Vagina (tissue), 2 donors: ENCODE measurements around the gene NUMB. TPM values are rescaled to one million over a fixed set of nuclear protein-coding genes. Genes with fewer than 3 reads are reported as not detected.
A peak's percentile ranks its signal among the peaks of the same experiment; 100 is the strongest.

Experiments used
- DNase-seq, 2 donors: peaks; one replicate each; pipeline ENCODE4 v3.0.0-alpha.2; 2017; ENCODE audit errors: extremely low spot score in 2 of 2
- H3K27ac ChIP-seq: fragments of 200-600 bp; sonication (generic); one replicate; pipeline ENCODE4 v1.5.1; 2019
- H3K27me3 ChIP-seq: fragments of 200-600 bp; sonication (generic); one replicate; pipeline ENCODE4 v1.5.1; 2019
- H3K36me3 ChIP-seq, 2 donors: fragments of 200-600 bp; sonication (generic); one replicate each; pipeline ENCODE4 v1.5.1; 2017 to 2019
- H3K4me1 ChIP-seq: fragments of 200-600 bp; sonication (generic); one replicate; pipeline ENCODE4 v1.5.1; 2019
- H3K4me3 ChIP-seq, 2 donors: fragments of 200-600 bp; sonication (generic); 1 replicate in 1 of 2; 2 replicates in 1 of 2; pipeline ENCODE4 v1.5.1; 2016 to 2019
- H3K9me3 ChIP-seq: fragments of 200-600 bp; sonication (generic); one replicate; pipeline ENCODE4 v1.5.1; 2019
- CTCF ChIP-seq, 3 experiments: fragments of 450-650 bp in 2 of 3; fragments of 200-600 bp in 1 of 3; sonication (generic) in 1 of 3; IDR thresholded peaks; one replicate each; pipeline ENCODE4 v1.5.1; 2017 to 2019; ENCODE audit warnings: antibody characterized with exemption in 3 of 3, mild to moderate bottlenecking in 2 of 3, moderate library complexity in 2 of 3
- POLR2A ChIP-seq, 2 donors: fragments of 450-650 bp; IDR thresholded peaks; one replicate each; pipeline ENCODE4 v1.6.1; 2017; ENCODE audit warnings: antibody characterized with exemption in 2 of 2, mild to moderate bottlenecking in 2 of 2, moderate library complexity in 2 of 2
- POLR2AphosphoS5 ChIP-seq, 2 donors: sonication (generic); formaldehyde crosslinking; IDR thresholded peaks; one replicate each; pipeline ENCODE4 v1.9.0; 2017; ENCODE audit warnings: antibody characterized with exemption in 2 of 2, mild to moderate bottlenecking in 2 of 2, low read depth in 1 of 2; ENCODE audit not compliant: insufficient read depth in 1 of 2
- intact Hi-C: fragments of 100-400 bp; cut with DNase I; formaldehyde crosslinking; loops from one replicate; pipeline ENCODE4 v1.15.1; 2023
- total RNA-seq: library from RNA; depleted of rRNA; stranded (reverse); fragments of >200 nt; gene quantifications from one replicate; pipeline ENCODE4 v1.2.3, GENCODE V29; 2016

Gene NUMB
- total RNA-seq, 1 donor from 2014 or later = 48.1 TPM

- Histone ChIP-seq H3K27ac (no peak overlapping the region), H3K36me3 (no peaks in the 10 kb centered on the region), H3K4me3 (no peak overlapping the region), H3K4me1 (no peaks in the 10 kb centered on the region), H3K27me3 (no peaks in the 10 kb centered on the region), H3K9me3 (no peaks in the 10 kb centered on the region)
- no peak for DNase-seq
- TF ChIP-seq POLR2A (IDR thresholded peaks at IDR 0.05) (no peak), POLR2AphosphoS5 (IDR thresholded peaks at IDR 0.05; ENCODE audit: insufficient read depth in 1 of 2, low read depth in 1 of 2) (no peak), CTCF (IDR thresholded peaks at IDR 0.05) (no peak)
- intact Hi-C loops = no loop called here
Measured at GRCh38 chr14:73249108-73249507, 209.2 kb downstream of the NUMB start.

GRCh38 chr14:73248108-73248868 is 210.1 kb downstream of the NUMB start:
- no peaks in the 10 kb centered on the region for H3K4me1 ChIP-seq
- TF ChIP-seq POLR2A (IDR thresholded peaks at IDR 0.05) (no peak), POLR2AphosphoS5 (IDR thresholded peaks at IDR 0.05; ENCODE audit: insufficient read depth in 1 of 2, low read depth in 1 of 2) (no peak), CTCF (IDR thresholded peaks at IDR 0.05) (no peak)
- no peak overlapping the region for H3K4me3 ChIP-seq
- no peak for DNase-seq
- H3K27me3 ChIP-seq = no peaks in the 10 kb centered on the region
- intact Hi-C loops = no loop called here
- no peak overlapping the region for H3K27ac ChIP-seq
- no peaks in the 10 kb centered on the region for H3K9me3 ChIP-seq
- H3K36me3 ChIP-seq = no peaks in the 10 kb centered on the region

GRCh38 chr14:73246387-73247150 is 211.8 kb downstream of the NUMB start:
- Histone ChIP-seq H3K4me3 (peak overlapping the region; percentile 41 to 44), H3K36me3 (no peaks in the 10 kb centered on the region), H3K27ac (no peak overlapping the region), H3K27me3 (no peaks in the 10 kb centered on the region), H3K9me3 (no peaks in the 10 kb centered on the region), H3K4me1 (peaks cover 15% of the 10 kb centered on the region)
- TF ChIP-seq POLR2AphosphoS5 (IDR thresholded peaks at IDR 0.05; ENCODE audit: insufficient read depth in 1 of 2, low read depth in 1 of 2) = no peak
- no peak for TF ChIP-seq CTCF (IDR thresholded peaks at IDR 0.05)
- no peak for TF ChIP-seq POLR2A (IDR thresholded peaks at IDR 0.05)
- DNase-seq = no peak
- intact Hi-C loops = no loop called here

GRCh38 chr14:73245480-73246325 is 212.6 kb downstream of the NUMB start:
- Histone ChIP-seq H3K27me3 (no peaks in the 10 kb centered on the region), H3K9me3 (no peaks in the 10 kb centered on the region), H3K4me1 (peaks cover 23% of the 10 kb centered on the region), H3K27ac (no peak overlapping the region), H3K36me3 (no peaks in the 10 kb centered on the region), H3K4me3 (peak overlapping the region; percentile 41 to 44)
- no peak for TF ChIP-seq CTCF (IDR thresholded peaks at IDR 0.05)
- peak in 1 of 2 donors; percentile 59 for TF ChIP-seq POLR2AphosphoS5 (IDR thresholded peaks at IDR 0.05; ENCODE audit: insufficient read depth in 1 of 2, low read depth in 1 of 2)
- intact Hi-C loops = no loop called here
- DNase-seq = no peak
